Measurements from ENCODE around the gene CCNJL.

Gene CCNJL

GRCh38 chr5:160254706-160255105 is 57.7 kb downstream of the CCNJL start:
- TF ChIP-seq MAX (IDR thresholded peaks at IDR 0.05; ENCODE audit: low read depth, low read length), result no peak
- TF ChIP-seq CTCF (IDR thresholded peaks at IDR 0.05; ENCODE audit: low read depth, low read length), result no peak
- TF ChIP-seq POLR2A (IDR thresholded peaks at IDR 0.05; ENCODE audit: extremely low read depth, insufficient read length), result no peak
- TF ChIP-seq MYC (IDR thresholded peaks at IDR 0.05; ENCODE audit: low read depth, low read length), result no peak
- no peak overlapping the region for H3K4me3 ChIP-seq (ENCODE audit: low read depth, low read length)
- no peak for DNase-seq (ENCODE audit: low read depth)

GRCh38 chr5:160253441-160253840 is 58.9 kb downstream of the CCNJL start:
- no peak for TF ChIP-seq POLR2A (IDR thresholded peaks at IDR 0.05; ENCODE audit: extremely low read depth, insufficient read length)
- no peak for TF ChIP-seq CTCF (IDR thresholded peaks at IDR 0.05; ENCODE audit: low read depth, low read length)
- TF ChIP-seq MYC (IDR thresholded peaks at IDR 0.05; ENCODE audit: low read depth, low read length), result no peak
- TF ChIP-seq MAX (IDR thresholded peaks at IDR 0.05; ENCODE audit: low read depth, low read length), result no peak
- no peak for DNase-seq (ENCODE audit: low read depth)
- no peak overlapping the region for H3K4me3 ChIP-seq (ENCODE audit: low read depth, low read length)

GRCh38 chr5:160252916-160253315 is 59.4 kb downstream of the CCNJL start:
- DNase-seq (ENCODE audit: low read depth), result no peak
- H3K4me3 ChIP-seq (ENCODE audit: low read depth, low read length), result no peak overlapping the region
- TF ChIP-seq MYC (IDR thresholded peaks at IDR 0.05; ENCODE audit: low read depth, low read length), result no peak
- TF ChIP-seq POLR2A (IDR thresholded peaks at IDR 0.05; ENCODE audit: extremely low read depth, insufficient read length), result no peak
- TF ChIP-seq CTCF (IDR thresholded peaks at IDR 0.05; ENCODE audit: low read depth, low read length), result no peak
- TF ChIP-seq MAX (IDR thresholded peaks at IDR 0.05; ENCODE audit: low read depth, low read length), result no peak

- H3K4me3 ChIP-seq (ENCODE audit: low read depth, low read length), result no peak overlapping the region
- TF ChIP-seq MYC (IDR thresholded peaks at IDR 0.05; ENCODE audit: low read depth, low read length), result no peak
- no peak for TF ChIP-seq MAX (IDR thresholded peaks at IDR 0.05; ENCODE audit: low read depth, low read length)
- TF ChIP-seq POLR2A (IDR thresholded peaks at IDR 0.05; ENCODE audit: extremely low read depth, insufficient read length), result no peak
- TF ChIP-seq CTCF (IDR thresholded peaks at IDR 0.05; ENCODE audit: low read depth, low read length), result no peak
Observed at GRCh38 chr5:160251406-160252155, 60.8 kb downstream of the CCNJL start.

GRCh38 chr5:160250826-160251225 is 61.5 kb downstream of the CCNJL start:
- no peak for TF ChIP-seq MAX (IDR thresholded peaks at IDR 0.05; ENCODE audit: low read depth, low read length)
- no peak for TF ChIP-seq POLR2A (IDR thresholded peaks at IDR 0.05; ENCODE audit: extremely low read depth, insufficient read length)
- no peak for TF ChIP-seq MYC (IDR thresholded peaks at IDR 0.05; ENCODE audit: low read depth, low read length)
- TF ChIP-seq CTCF (IDR thresholded peaks at IDR 0.05; ENCODE audit: low read depth, low read length), result no peak

More at GRCh38 chr5:160251406-160252155, 60.8 kb downstream of the CCNJL start:
- DNase-seq (ENCODE audit: low read depth), result no peak

More at GRCh38 chr5:160250826-160251225, 61.5 kb downstream of the CCNJL start:
- DNase-seq (ENCODE audit: low read depth), result no peak
- H3K4me3 ChIP-seq (ENCODE audit: low read depth, low read length), result no peak overlapping the region

All from NB4 (cell line).